GM18526 (cell line): ENCODE results near the gene TRIM9.

Experiments
- POLR2A ChIP-seq: IDR thresholded peaks from 3 replicates; pipeline ENCODE4 v1.6.1; 2011; ENCODE audit not compliant: insufficient read length; ENCODE audit errors: extremely low read depth

Gene TRIM9

GRCh38 chr14:50931559-50931958 lies 163.3 kb downstream of the TRIM9 start:
- TF ChIP-seq POLR2A: no peak

GRCh38 chr14:50929506-50929905 lies 165.4 kb downstream of the TRIM9 start:
- no peak for TF ChIP-seq POLR2A

- TF ChIP-seq POLR2A: no peak
Measured at GRCh38 chr14:50928002-50928635, 166.8 kb downstream of the TRIM9 start.

GRCh38 chr14:50926851-50927386 lies 168.0 kb downstream of the TRIM9 start:
- TF ChIP-seq POLR2A: no peak
